Stimulated activated CD8-positive, alpha-beta memory T cell treated with anti-CD3 and anti-CD28 coated beads, Interleukin-15, amount 100 ng/mL, for 24 hours (primary cell): Measurements from ENCODE around the gene RC3H2.
A peak's percentile ranks its signal among the peaks of the same experiment; 100 is the strongest.
"Not testable (repeated sequence)": the region's sequence is repeated elsewhere in the genome, so short reads cannot be mapped to it uniquely, and the experiment has no call there.

ENCODE experiments used
- DNase-seq: peaks from one replicate; pipeline ENCODE4 v3.0.0-alpha.2; 2020; ENCODE audit warnings: low read depth

The RC3H2 gene

GRCh38 chr9:122929796-122930354 is 24.7 kb upstream of the RC3H2 start:
- DNase-seq = no peak

- DNase-seq = no peak
These were observed 18.8 kb upstream of the RC3H2 start for GRCh38 chr9:122923947-122924346.

GRCh38 chr9:122922713-122923112 is 17.6 kb upstream of the RC3H2 start:
- DNase-seq = no peak

- no peak for DNase-seq
These were observed 13.2 kb upstream of the RC3H2 start for GRCh38 chr9:122918310-122918709.

- peak; percentile 28 for DNase-seq
These were observed 8.0 kb upstream of the RC3H2 start, which contains the start of gene ZBTB6 for GRCh38 chr9:122912964-122913673. Gene ZBTB6 (minus strand): TSS chr9:122913323. CDS start chr9:122912072, 1,251 bp downstream.

GRCh38 chr9:122912671-122912963 is 7.5 kb upstream of the RC3H2 start:
- DNase-seq = no peak

- not testable (repeated sequence) for DNase-seq
These were observed 963 bp upstream of the RC3H2 start for GRCh38 chr9:122906122-122906521.

- DNase-seq = peak; percentile 7
These were observed 715 bp downstream of the RC3H2 start for GRCh38 chr9:122904466-122904822.

GRCh38 chr9:122900791-122901190 is 4.4 kb downstream of the RC3H2 start:
- DNase-seq = no peak

- DNase-seq = no peak
These were observed 7.2 kb downstream of the RC3H2 start for GRCh38 chr9:122897969-122898368.

GRCh38 chr9:122888480-122888879 is 16.7 kb downstream of the RC3H2 start:
- DNase-seq = no peak

- DNase-seq = no peak
These were observed 22.0 kb downstream of the RC3H2 start for GRCh38 chr9:122883125-122883524.

GRCh38 chr9:122879443-122879842 is 25.7 kb downstream of the RC3H2 start:
- no peak for DNase-seq

GRCh38 chr9:122875523-122875922 is 29.6 kb downstream of the RC3H2 start:
- no peak for DNase-seq

- DNase-seq = not testable (repeated sequence)
These were observed 37.9 kb downstream of the RC3H2 start for GRCh38 chr9:122867276-122867675.

- no peak for DNase-seq
These were observed 39.1 kb downstream of the RC3H2 start for GRCh38 chr9:122866079-122866478.

- no peak for DNase-seq
These were observed 39.9 kb downstream of the RC3H2 start for GRCh38 chr9:122865300-122865699.

- no peak for DNase-seq
These were observed 41.8 kb downstream of the RC3H2 start for GRCh38 chr9:122863407-122863806.

GRCh38 chr9:122860319-122861142 is 44.6 kb downstream of the RC3H2 start:
- DNase-seq = no peak

- no peak for DNase-seq
These were observed 47.3 kb downstream of the RC3H2 start for GRCh38 chr9:122857815-122858214.

GRCh38 chr9:122852085-122852786 is 52.9 kb downstream of the RC3H2 start:
- not testable (repeated sequence) for DNase-seq

- no peak for DNase-seq
These were observed 56.8 kb downstream of the RC3H2 start for GRCh38 chr9:122848256-122848943.
